DMS79 (cell line): Measurements from ENCODE around the gene DNAJB14.

Experiments
- DNase-seq: peaks from one replicate; lab custom pipeline; 2025; lab: John Stamatoyannopoulos, UW

DNAJB14 gene

DNA sequence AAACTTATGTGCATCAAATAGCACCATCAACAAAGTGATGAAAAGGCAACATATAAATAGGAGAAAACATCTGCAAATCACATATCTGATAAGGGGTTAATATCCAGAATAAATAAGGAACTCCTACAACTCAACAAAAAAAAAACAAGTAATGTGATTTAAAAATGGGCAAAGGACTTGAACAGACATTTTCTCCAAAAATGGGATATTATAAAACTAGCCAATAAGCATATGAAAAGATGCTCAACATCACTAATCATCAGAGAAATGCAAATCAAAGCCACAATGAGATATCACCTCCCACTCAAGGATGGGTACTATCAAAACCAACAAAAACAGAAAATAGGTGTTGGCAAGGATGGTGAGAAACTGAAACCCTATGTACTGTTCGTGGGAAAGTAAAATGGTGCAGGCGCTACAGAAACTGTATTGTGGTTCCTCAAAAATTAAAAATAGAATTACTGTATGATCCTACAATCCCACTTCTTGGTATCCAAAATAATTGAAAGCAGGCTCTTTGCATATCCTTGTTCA, 2.4 kb downstream of the DNAJB14 start:
- DNase-seq: no peak

DNA sequence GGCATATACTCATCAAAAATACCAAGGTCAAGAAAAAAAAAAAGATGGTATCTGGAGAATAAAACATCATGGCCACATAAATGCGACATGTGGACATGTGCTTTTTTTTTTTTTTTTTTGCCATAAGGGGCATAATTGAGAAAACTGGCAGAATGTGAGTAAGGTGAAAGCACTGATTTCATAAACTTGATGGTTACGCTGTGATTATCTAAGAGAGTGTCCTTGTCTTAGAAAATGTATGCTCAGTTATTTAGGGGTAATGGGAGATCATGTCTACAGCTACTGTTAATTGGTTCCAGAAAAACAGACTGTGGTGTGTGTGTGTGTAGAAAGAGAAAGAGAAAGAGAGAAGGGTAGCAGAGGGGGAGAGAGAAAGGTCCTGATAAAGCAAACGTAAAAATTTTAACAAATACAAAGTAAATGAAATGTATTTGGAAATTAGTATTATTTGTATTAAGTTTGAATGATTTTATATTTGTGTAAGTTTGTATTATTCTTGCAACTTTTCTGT, 8.1 kb downstream of the DNAJB14 start:
- DNase-seq: no peak

DNA sequence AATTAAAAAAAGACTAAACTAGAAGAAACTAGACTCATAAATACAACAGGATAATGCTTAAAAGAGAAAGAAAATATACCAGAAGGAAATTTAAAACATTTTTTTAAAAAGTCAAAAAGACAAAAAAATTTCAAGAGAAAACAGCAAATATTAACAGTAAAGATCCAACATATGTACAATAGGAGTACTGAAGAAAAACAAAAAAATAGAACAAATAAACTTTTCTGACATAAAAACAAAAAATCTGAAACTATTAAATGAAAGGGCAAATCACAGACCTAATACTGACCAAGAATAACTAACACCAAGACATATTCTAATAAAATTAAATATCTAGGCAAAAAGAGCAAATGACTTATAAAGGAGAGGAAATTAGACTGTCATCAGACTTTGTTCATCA, 11.5 kb downstream of the DNAJB14 start:
- no peak for DNase-seq

DNA sequence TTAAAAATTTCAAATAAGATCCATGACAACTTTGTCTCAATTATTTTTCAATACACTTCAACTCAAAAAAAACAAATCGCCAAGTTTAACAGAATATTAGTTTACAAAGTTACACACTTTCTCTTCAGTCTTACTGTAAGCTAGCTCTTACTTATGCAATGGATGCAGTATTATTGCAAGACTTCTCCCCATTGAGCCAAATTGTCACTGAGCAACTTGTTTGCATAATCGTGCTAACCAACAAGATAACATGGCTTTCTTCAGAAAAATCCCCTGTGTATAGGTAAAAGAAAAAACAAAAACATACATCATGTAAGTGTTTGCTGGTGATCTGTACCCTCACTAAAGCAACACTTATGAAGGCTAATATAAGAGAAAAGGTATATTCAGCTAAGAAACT, 18.9 kb downstream of the DNAJB14 start:
- no peak for DNase-seq

- DNase-seq: no peak
Observed at GRCh38 chr4:99921174-99921573, 25.2 kb downstream of the DNAJB14 start.

DNA sequence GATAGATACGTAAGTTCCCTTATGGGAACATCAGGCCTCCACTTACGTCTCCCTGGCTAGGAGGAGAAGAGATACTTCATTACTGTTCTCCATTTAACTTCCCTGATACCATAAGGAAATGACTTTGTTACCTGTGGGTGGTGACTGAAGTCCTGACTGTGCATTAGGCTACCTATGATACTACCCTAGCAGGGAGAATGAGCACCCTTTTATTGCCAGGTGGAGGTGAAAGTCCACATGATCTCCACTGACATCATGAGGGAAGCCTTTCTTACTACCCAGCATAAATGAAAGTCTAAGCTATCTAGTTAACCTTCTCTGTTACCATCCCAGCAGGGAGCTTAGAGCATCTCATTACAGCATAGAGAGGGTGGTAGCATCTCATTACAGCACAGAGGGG, 27.8 kb downstream of the DNAJB14 start:
- no peak for DNase-seq

- DNase-seq: no peak
Observed at GRCh38 chr4:99917575-99917974, 28.8 kb downstream of the DNAJB14 start.

- no peak for DNase-seq
Observed at GRCh38 chr4:99915449-99915848, 31.0 kb downstream of the DNAJB14 start.

DNA sequence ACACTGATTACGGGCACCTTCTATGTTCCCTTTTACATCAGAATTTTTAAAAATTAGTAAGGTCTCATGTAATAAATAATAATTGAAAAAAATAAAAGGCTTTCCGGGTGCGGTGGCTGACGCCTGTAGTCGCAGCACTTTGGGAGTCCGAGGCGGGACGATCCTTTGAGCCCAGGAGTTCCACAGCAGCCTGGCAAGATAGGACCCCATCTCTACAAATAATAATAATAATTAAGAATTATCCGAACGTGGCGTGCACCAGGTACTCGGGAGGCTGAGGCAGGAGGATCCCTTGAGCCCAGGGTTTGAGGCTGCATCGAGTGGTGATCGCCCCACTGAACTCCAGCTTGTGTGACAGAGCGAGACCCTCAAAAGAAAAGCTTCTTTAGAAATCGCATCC, 51.4 kb downstream of the DNAJB14 start:
- no peak for DNase-seq

GRCh38 chr4:99894161-99894997, 52.0 kb downstream of the DNAJB14 start, which contains the start of gene LAMTOR3:
LAMTOR3 (minus strand) TSS chr4:99894427; CDS start chr4:99893963, 464 bp downstream.
- peak; percentile 52 for DNase-seq

- no peak for DNase-seq
Observed at GRCh38 chr4:99893839-99894160, 52.6 kb downstream of the DNAJB14 start.

- no peak for DNase-seq
Observed at GRCh38 chr4:99893029-99893428, 53.4 kb downstream of the DNAJB14 start.

DNA sequence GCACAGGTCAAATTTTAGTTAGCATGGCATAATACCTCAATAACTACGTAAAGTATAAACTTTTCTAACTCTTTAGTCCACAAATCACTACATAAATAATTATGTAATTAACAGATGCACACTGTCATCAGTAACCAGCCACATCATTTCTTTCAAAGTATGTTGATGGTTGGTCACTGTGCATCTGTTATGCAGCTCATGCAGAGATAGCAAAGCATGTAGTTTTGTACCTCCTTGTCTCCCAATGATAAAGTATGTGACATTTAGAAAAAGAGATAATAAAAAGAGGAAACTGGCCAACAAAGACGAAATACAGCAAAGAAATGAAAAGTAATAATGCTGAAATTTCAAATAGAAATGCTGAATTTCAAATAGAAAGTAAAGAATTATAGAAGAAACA, 55.1 kb downstream of the DNAJB14 start:
- DNase-seq: no peak

DNA sequence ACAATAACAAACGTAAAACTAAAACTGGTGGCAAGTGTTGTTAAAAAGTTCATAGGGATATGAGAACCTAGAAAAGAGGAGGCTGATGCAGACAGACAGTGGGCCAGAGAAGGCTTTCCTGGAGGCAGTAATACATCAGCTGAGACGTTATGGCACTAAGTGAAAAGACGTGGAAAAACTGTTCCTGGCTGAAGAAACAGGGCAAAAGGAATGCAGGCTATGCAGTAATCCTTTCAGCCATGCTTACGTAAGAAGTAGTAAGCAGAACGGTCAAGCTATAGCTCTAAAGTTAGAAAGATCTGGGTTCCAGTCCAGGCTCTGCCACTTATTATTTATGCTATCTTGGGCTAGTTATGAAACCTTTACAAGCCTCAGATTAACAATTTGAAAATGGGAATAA, 58.6 kb downstream of the DNAJB14 start:
- no peak for DNase-seq

DNA sequence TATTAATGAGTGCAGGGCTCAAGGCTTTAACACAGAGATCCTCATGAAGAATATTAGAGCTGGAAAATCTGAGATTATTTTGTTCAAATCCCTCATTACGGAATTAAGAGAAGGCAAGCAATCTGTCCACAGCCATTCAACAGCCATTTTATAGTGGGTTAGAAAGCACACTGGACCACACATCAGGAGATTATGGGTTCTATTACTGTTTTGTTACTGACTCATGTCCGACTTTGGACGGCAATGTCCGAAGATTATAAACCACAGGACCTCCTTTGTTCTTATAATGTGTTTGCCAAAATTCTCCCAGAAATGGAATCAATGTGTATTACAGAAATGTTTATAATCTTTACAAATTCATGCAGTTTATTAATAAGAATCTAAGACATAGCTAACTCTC, 60.3 kb downstream of the DNAJB14 start:
- DNase-seq: no peak

DNA sequence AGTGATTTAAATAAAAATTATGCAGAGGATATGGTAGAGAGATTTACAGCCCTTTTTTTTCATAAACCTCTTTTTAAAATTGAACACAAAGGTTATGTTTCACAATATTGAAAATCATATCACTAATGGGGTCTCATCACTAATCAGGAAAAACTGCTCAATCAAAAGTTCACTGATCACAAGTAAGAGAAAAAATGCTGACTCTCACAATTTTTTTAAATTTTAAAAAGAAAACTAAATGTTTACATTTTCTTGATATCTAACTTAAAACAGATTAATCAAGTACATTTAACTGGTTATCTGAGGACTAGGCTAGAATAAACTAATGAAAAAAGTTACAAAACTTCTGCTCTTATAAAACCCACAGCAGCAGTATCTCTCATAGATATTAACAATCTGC, 60.7 kb downstream of the DNAJB14 start:
- no peak for DNase-seq

- DNase-seq: no peak
Observed at GRCh38 chr4:99885063-99885664, 61.3 kb downstream of the DNAJB14 start.

DNA sequence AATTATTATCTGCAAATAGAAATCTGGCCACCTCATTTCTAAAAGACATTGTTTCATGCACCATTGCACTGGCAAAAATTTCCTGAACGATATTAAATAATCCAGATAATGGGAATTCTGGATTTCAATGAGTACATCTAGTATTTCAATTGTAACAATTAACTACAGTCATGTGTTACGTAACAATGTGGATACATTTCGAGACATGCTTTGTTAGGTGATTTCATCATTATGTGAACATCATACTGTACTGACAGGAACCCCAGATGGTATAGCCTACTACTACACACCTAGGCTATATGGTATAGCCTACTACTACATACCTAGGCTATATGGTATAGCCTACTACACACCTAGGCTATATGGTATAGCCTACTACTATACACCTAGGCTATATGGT, 67.0 kb downstream of the DNAJB14 start:
- DNase-seq: no peak

GRCh38 chr4:99878604-99879003, 67.8 kb downstream of the DNAJB14 start:
- DNase-seq: no peak

GRCh38 chr4:99876946-99877345, 69.5 kb downstream of the DNAJB14 start:
- no peak for DNase-seq

GRCh38 chr4:99875071-99875470, 71.3 kb downstream of the DNAJB14 start:
- no peak for DNase-seq

DNA sequence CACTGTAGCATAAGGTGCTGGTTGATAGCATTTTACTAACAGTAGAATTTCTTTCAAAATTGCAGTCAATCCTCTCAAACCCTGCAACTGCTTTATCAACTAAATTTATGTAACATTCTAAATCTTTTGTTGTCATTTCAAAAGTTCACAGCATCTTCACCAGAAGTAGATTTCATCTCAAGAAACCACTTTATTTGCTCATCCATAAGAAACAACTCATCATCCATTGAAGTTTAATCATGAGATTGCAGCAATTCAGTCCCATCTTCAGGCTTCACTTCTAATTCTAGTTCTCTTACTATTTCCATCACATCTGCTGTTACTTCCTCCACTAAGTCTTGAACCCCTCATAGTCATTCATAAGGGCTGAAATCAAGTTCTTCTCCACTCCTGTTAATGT, 73.8 kb downstream of the DNAJB14 start:
- DNase-seq: no peak

DNA sequence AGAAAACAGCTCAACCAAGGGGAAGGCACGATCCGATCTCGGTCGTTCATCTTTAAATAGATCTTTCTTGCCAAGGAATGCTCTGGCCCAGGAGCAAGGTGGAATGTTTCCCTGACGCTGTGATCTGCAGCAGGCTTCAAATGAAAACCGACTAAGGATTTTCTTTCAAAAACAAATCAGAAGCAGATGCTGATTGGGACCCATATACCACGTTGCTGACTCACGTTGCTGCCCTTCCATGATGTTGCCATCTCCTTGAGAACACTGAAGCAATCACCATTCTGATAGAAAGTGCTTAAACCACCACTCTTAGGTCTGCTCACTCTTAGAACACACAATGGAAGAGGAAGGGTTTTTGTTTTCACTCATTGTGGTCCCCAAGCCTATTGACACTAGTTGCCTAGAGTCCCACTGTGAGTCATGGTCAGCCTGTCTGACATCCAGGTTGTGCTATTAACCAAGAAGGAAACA, 78.3 kb downstream of the DNAJB14 start:
- DNase-seq: no peak
